HG03558 (cell line): ENCODE results near the gene ANO1.
"Not testable (repeated sequence)": the region's sequence is repeated elsewhere in the genome, so short reads cannot be mapped to it uniquely, and the experiment has no call there.

Experiments used
- ATAC-seq: cut with Tn5 transposase; IDR thresholded peaks from one replicate; pipeline ENCODE4 v1.9.1; 2021; ENCODE audit warnings: moderate number of reproducible peaks; ENCODE audit not compliant: unreplicated experiment; ENCODE audit errors: extremely low read depth

ANO1 gene

DNA sequence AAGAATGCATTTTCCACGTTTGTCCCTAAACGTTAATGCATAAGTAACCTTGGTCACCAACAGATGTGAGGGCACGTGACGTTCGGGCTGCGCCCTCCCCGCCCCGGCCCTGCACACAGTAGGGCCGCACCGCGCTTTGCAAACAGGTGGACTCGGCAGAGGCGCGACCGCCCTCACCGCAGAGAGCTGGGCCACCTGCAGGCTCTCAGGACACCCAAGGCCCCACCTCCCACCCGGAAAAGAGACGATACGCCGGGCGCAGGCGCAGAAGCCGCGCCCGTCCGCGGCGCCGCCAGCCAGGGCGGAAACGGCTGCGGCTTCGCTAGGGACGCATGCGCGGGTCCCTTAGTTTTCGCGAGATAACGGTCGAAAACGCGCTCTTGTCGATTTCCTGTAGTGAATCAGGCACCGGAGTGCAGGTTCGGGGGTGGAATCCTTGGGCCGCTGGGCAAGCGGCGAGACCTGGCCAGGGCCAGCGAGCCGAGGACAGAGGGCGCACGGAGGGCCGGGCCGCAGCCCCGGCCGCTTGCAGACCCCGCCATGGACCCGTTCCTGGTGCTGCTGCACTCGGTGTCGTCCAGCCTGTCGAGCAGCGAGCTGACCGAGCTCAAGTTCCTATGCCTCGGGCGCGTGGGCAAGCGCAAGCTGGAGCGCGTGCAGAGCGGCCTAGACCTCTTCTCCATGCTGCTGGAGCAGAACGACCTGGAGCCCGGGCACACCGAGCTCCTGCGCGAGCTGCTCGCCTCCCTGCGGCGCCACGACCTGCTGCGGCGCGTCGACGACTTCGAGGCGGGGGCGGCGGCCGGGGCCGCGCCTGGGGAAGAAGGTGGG, 125.0 kb downstream of the ANO1 start, which contains the start of gene FADD:
Gene FADD, plus strand, starts transcription at position 377 of the 831 bp plus-strand sequence. Its CDS starts 164 bp downstream, at position 541.
- ATAC-seq = peak; percentile 61

- no peak for ATAC-seq
These were observed 125.8 kb downstream of the ANO1 start for GRCh38 chr11:70203751-70204465.

- no peak for ATAC-seq
These were observed 126.3 kb downstream of the ANO1 start for GRCh38 chr11:70204466-70204799.

DNA sequence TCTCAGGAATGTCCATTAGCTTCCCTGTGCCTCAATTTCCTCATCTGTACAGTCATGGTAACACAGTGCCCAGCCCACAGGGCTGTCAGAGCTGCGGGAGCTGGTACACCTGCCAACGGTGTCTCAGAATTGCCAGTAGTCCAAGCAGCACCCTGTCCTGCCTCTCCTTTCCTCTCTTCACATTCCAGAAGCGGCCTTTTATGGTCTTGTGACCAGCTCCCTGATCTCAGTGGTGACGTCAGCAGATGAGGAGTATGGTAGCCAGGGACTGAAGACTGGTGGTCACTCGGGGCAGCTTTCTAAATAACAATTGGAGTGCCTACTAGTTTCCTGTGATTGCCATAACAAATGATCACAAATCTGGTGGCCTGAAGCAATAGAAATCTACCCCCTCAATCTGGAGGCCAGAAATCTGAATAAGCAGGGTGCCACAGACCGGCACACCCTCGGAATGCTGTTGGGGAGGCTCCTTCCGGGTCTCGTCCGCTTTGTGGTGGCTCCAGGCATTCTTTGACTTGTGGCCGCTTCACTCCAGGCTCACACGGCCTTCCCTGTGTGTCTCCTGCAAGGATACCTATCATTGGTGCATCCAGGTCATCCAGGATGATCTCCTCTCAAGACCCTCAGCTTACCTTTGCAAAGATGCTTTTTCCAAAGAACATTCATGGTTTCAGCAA, 127.1 kb downstream of the ANO1 start:
- ATAC-seq = no peak

DNA sequence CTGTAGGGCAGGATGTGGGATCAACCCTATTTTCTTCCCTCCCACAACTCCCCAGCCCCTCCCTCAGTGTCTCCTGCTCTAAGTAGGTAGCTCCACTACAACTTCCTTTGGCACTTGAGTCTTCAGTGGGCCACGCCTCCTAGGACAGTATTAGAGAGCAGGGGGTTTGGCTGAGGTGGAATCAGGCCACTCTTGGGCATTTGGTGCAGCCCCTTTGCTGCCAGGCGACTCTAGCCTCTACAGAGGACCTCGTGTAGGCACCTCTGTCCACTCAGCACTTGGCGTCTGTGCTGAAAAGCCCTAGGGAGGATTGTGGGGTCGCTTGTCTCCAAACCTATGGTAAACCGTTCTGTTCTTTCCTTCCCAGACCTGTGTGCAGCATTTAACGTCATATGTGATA, 127.6 kb downstream of the ANO1 start:
- ATAC-seq = no peak

- ATAC-seq = no peak
These were observed 128.3 kb downstream of the ANO1 start for GRCh38 chr11:70206226-70206981.

DNA sequence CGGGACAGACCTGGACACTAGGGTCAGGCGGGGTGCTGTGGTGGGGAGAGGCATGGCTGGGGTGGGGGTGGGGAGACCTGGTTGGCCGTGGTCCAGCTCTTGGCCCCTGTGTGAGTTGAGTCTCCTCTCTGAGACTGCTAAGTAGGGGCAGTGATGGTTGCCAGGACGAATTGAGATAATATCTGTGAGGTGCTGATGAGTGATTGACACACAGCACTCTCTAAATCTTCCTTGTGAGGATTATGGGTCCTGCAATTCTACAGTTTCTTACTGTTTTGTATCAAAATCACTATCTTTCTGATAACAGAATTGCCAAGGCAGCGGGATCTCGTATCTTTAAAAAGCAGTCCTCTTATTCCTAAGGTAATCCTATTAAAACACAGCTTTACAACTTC, 128.9 kb downstream of the ANO1 start:
- no peak for ATAC-seq

DNA sequence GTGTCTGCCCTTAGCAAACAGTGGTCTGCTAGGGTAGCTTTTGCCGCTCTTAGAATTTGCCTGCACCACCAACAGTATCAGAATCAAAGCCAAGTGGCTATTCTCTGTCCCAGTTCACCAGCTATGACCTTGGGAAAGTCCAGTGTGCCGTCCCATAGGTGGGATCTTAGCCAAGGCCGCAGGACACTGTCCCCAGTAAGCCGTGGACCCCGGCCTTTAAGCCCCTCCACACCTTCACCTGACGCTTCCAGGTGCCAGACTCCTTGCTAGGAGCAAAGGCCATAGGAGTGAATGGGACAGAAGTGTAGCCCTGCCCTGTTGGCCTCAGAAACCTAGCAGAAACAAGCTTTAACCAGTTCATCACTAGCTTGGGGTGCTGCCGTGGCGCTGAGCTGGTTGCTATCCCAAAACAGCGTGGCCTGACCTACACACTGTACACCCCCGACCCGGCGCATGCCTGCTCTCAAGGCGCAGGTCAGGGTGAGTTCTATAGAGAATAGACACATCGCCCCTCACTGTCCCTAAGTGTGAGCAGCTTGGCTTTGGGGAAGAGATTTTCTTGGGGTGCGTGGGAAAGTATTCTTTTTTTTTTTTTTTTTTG, 129.5 kb downstream of the ANO1 start:
- ATAC-seq = no peak

- ATAC-seq = no peak
These were observed 131.3 kb downstream of the ANO1 start for GRCh38 chr11:70209391-70209912.

- ATAC-seq = no peak
These were observed 132.0 kb downstream of the ANO1 start for GRCh38 chr11:70210051-70210501.

GRCh38 chr11:70210530-70210929, 132.4 kb downstream of the ANO1 start:
- ATAC-seq = no peak

- ATAC-seq = no peak
These were observed 134.2 kb downstream of the ANO1 start for GRCh38 chr11:70212227-70212811.

- not testable (repeated sequence) for ATAC-seq
These were observed 139.3 kb downstream of the ANO1 start for GRCh38 chr11:70217388-70217787.

DNA sequence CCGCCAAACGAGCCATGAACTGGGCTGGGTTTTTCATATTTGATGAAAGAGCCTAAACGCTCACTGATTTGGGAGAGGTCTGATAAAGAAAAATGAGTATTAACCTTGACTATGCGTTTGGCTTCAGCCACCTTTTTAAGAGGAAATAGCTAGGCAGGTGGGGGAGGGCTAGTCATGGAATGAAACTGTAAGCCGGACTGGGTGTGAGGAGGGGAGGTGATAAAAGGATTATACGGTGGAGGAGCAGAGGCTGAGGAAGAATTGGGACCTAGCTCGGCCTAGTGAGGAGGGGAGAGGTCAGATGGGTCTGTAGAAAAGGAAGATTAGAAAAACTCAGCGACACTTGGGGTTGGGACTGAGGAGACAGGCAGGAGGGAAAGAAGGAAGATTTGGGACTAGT, 140.0 kb downstream of the ANO1 start:
- ATAC-seq = not testable (repeated sequence)

- ATAC-seq = no peak
These were observed 142.0 kb downstream of the ANO1 start for GRCh38 chr11:70220136-70220535.

DNA sequence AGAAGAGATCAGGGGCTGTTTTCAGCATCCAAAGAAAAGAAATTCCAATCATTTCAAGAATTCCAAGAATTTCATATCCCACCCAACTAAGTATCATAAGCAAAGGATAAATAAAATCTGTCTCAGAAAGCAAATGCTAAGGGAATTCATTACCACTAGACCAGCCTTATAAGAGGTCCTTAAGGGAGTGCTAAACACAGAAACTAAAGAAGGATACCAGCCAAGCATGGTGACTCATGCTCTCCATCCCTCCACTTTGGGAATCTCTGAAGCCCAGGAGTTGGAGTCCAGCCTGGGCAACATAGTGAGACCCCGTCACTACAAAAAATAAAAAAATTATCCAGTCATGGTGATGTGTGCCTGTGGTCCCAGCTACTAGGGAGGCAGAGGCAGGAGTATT, 142.8 kb downstream of the ANO1 start:
- no peak for ATAC-seq

DNA sequence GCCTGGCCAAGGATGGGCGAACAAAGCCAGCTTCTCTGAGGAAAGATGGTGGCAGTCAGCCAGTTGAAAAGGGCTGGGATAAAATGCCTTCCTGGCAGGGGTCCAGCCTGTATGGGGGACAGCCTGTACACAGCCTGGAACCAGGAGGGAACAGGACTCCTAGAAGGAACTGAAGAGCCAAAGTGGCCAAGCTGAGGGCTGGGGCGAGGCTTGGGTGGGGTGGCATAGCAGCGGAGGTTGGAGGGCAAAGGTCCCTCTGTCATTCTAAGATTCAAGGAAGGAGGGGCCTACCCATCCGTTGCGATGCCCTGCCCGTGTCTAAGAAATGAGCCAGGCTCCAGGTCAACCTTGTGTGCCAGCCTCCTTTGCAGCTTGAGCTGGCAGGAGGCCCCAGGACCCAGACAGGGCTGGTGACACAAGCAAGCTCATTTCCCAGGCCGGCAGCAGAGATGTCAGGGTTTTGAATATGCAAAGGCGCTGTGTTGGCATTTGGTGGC, 147.6 kb downstream of the ANO1 start:
- no peak for ATAC-seq

- ATAC-seq = no peak
These were observed 148.1 kb downstream of the ANO1 start for GRCh38 chr11:70226183-70226582.

DNA sequence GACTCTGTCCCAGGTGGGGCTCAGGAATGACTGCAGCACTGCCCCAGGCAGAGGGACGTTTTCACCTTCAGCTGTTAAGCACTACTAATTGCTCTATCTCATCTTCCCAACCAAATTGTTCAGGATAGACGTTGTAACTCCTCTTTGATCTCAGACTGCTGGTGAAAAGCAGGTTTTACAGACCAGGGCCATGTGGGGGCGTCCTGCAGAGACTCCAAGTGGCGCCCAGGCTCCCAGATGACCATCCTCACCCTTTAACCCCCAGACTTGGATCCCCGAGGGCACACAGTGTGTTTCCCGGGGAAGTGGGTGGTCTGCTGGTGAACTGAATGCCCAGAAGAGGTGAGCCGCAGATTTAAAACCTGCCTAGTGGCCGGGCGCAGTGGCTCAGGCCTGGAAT, 148.8 kb downstream of the ANO1 start:
- no peak for ATAC-seq
